GM12873 (cell line): ENCODE results near the gene INO80D.

Source experiments
- TF ChIP-seq, protein P1 (sequence below): IDR thresholded peaks from 2 replicates; pipeline ENCODE4 v1.5.1; 2012; ENCODE audit warnings: low read depth, mild to moderate bottlenecking, moderate library complexity, low read length, control low read depth; ENCODE audit not compliant: insufficient read depth; ENCODE audit errors: missing control alignments

INO80D gene

DNA sequence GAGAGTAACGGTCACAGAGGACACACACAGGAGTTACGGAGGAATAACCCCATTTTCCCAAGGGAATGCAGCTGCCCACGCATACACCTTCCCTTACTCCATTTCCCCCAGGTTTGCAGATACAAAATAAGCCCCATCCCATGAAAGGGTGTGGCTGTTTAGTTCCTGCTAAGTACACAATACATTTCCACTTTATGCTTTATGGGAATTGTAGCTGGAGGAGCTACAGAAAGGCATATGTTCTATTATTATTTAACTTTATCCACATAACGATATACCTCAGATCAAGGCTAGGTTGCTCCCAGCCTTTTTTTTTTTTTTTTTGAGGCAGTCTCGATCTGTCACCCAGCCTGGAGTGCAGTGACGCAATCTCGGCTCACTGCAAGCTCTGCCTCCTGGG lies 22.7 kb upstream of the INO80D start:
- TF ChIP-seq, protein P1, sequence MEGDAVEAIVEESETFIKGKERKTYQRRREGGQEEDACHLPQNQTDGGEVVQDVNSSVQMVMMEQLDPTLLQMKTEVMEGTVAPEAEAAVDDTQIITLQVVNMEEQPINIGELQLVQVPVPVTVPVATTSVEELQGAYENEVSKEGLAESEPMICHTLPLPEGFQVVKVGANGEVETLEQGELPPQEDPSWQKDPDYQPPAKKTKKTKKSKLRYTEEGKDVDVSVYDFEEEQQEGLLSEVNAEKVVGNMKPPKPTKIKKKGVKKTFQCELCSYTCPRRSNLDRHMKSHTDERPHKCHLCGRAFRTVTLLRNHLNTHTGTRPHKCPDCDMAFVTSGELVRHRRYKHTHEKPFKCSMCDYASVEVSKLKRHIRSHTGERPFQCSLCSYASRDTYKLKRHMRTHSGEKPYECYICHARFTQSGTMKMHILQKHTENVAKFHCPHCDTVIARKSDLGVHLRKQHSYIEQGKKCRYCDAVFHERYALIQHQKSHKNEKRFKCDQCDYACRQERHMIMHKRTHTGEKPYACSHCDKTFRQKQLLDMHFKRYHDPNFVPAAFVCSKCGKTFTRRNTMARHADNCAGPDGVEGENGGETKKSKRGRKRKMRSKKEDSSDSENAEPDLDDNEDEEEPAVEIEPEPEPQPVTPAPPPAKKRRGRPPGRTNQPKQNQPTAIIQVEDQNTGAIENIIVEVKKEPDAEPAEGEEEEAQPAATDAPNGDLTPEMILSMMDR = no peak

DNA sequence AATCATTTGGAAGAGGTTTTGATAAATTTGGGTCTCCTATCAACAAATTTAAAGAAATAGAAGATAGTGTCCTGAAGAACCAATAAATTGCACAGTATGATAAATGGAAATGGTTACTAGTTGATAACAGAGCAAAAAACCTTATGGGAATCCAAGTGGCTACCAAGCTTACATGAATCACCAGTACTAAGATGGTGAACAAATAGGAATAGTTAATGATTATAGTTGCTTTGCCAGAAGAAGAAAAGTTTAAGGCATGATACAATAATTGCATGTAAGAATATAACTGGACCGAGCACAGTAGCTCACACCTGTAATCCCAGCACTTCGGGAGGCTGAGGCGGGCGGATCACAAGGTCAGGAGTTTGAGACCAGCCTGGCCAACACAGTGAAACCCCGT lies 19.6 kb upstream of the INO80D start:
- TF ChIP-seq, protein P1 = no peak

DNA sequence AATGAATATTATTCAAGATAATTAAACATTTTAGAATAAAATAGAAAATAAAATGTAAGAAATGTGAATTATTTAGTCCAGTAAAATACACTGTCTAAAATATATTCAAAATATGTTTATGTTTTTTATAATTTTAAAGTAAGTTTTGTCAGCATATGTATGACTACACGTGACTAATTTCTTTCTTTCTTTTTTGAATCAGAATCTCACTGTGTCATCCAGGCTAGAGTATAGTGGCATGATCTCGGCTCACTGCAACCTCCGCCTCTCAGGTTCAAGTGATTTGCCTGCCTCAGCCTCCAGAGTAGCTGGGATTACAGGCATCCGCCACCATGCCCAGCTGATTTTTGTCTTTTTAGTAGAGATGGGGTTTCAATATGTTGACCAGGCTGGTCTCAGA lies 19.1 kb upstream of the INO80D start:
- TF ChIP-seq, protein P1 = no peak

DNA sequence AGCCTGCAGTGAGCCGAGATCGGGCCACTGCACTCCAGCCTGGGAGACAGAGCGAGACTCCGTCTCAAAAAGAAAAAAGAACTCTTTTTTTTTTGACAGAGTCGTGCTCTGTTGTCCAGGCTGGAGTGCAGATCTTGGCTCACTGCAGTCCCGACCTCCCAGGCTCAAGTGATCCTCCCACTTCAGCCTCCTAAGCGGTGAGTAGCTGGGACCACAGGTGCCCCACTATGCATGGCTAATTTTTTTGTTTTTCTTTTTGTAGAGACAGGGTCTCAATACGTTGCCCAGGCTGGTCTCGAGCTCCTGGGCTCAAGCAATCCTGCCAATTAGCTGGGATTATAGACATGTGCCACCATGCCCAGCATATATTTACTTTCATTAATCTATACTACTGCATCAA lies 12.5 kb upstream of the INO80D start:
- TF ChIP-seq, protein P1 = no peak

DNA sequence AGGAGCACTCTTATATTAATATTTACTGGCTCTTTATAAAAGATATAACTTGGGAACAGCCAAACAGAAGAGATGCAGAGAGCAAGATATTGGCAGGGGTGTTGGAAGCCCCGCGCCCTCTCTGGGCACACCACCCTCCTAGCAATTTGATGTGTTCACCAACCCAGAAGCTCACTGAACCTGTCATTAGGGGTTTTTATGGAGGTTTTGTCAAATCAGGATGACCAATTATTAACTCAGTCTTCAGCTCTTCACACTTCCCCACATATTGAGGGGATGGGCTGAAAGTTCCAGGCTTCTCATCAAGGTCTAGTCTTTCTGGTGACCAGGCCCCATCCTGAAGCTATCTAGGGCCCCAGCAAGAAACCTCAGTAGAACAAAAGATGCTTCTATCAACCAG lies 10.9 kb upstream of the INO80D start:
- TF ChIP-seq, protein P1 = no peak

DNA sequence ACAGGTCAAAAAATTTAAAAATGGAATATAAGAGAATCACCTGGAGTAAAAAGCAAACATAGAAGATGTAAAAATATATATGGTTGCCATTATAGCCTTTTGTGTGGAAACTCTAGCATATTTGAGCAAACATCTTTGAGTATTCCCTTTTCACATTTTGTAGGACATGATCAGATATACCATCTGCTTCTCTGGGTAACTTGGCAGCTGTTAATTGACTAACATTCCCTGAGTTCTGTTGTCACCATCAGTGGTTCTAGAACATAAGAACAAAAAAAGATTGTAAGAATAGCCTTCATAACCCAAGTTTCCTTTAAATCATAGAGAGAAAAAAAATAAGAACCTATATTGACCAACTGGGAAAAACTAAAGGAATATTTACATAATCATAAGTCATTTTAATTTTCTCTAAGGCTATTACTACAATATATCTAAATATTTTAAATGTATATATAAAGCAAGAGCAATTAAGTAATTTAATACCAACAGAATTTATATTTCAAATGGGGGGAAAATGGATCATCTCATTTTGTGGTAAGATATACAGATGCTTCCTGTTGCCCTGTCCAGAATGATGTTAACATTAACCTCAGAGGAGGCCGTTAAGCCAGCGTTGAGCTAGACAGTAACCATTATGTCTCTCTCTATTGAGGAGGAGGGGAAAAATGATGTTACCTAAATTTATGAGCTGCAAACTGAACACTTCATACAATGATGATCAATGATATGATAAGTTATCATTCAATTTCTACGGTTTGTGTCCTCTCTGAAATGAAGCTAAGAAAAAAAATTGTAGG lies 9.8 kb upstream of the INO80D start:
- TF ChIP-seq, protein P1 = no peak

DNA sequence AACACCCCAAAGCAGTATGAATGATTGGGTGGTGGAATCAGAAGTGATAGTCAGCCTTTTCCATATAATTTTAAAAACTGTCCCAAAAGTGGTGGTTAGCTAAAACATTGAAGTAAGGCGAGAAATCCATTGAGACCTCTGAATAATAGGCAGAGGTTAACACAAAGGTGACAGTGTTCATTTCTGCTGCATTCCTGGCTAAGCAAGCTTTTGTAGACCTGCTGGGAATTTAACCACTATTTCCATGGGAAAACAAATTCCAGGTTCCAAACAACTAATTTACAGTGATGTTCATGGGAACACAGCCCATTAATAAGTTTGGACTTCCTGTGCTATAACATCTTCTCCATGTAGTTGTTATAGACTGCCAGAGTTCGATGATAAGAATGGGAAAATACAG lies 6.3 kb upstream of the INO80D start:
- TF ChIP-seq, protein P1 = no peak
